ENCODE data around the gene PRICKLE1. TPM values are rescaled to one million over a fixed set of nuclear protein-coding genes. Genes with fewer than 3 reads are reported as not detected.

Gene PRICKLE1
- total and polyA plus RNA-seq, 2 of the 4 experiments (the other 2 are of a cell fraction) = 21.3 to 21.7 TPM

DNA sequence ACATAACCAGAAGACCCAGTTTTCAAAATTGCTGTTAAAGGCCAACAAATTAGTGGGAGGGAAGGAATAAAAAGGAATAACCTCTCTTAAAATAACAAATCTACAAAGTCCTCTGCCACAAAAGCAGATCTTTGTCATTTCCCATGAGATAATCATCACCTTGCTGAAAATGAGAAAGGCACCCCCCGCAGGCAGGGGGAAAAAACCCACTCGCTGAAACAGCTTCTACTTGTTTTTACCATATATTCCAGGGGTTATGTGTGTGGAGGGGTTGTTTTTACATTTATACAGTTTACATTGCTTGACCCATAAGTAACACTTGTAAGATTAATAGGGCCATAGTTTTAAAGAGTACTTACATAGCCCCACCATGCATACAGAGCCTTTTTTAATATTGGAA, 131.0 kb downstream of the PRICKLE1 start:
- ChIA-PET CTCF (no interaction called here), POLR2A (ENCODE audit: unreplicated experiment) (no interaction called here)
- no peaks in the 10 kb centered on the region for H3K9me3 ChIP-seq (ENCODE audit: control insufficient read depth, insufficient read depth, low read length)

More for the DNA sequence above, 131.0 kb downstream of the PRICKLE1 start:
- no peak overlapping the region for H3K23ac ChIP-seq (ENCODE audit: low read depth, low read length)
- H2BK15ac ChIP-seq (ENCODE audit: low read depth, low read length) = no peak overlapping the region
- no peak overlapping the region for H4K91ac ChIP-seq (ENCODE audit: insufficient read depth, low read depth, low read length)
- H2BK5ac ChIP-seq (ENCODE audit: low read depth, low read length, poor library complexity, severe bottlenecking) = no peak overlapping the region
- no peak overlapping the region for H4K5ac ChIP-seq (ENCODE audit: low read depth, low read length)
- no CpG with 5 or more reads among the region's 2 CpGs for WGBS, 2 experiments (ENCODE audit: extremely low coverage in 2 of 2, insufficient read length in 1 of 2)
- in situ Hi-C loops (cut with MboI; ENCODE audit: low sequenced_read_pairs) (no loop called here), dilution Hi-C loops (cut with HindIII; ENCODE audit: low sequenced_read_pairs, unreplicated experiment) (no loop called here), intact Hi-C loops (cut with micrococcal nuclease) (no loop called here)
- H3K18ac ChIP-seq (ENCODE audit: low read depth, low read length) = no peak overlapping the region
- no peak overlapping the region for H3K4ac ChIP-seq (ENCODE audit: low read depth, low read length)
- H3K27me3 ChIP-seq (ENCODE audit: control insufficient read depth, insufficient read depth, low read length) = no peaks in the 10 kb centered on the region
- TF ChIP-seq MXI1 (IDR thresholded peaks at IDR 0.05; ENCODE audit: borderline replicate concordance, low read depth, low read length) = no peak
- TF ChIP-seq BHLHE40 (IDR thresholded peaks at IDR 0.05; ENCODE audit: low read depth, low read length) = no peak
- TF ChIP-seq, protein P1, sequence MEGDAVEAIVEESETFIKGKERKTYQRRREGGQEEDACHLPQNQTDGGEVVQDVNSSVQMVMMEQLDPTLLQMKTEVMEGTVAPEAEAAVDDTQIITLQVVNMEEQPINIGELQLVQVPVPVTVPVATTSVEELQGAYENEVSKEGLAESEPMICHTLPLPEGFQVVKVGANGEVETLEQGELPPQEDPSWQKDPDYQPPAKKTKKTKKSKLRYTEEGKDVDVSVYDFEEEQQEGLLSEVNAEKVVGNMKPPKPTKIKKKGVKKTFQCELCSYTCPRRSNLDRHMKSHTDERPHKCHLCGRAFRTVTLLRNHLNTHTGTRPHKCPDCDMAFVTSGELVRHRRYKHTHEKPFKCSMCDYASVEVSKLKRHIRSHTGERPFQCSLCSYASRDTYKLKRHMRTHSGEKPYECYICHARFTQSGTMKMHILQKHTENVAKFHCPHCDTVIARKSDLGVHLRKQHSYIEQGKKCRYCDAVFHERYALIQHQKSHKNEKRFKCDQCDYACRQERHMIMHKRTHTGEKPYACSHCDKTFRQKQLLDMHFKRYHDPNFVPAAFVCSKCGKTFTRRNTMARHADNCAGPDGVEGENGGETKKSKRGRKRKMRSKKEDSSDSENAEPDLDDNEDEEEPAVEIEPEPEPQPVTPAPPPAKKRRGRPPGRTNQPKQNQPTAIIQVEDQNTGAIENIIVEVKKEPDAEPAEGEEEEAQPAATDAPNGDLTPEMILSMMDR (conservative IDR thresholded peaks at IDR 0.05; ENCODE audit: low read depth, low read length) = no peak
- TF ChIP-seq CHD1 (IDR thresholded peaks at IDR 0.05; ENCODE audit: low read depth, low read length) = no peak
- TF ChIP-seq RCOR1 (IDR thresholded peaks at IDR 0.05; ENCODE audit: insufficient replicate concordance, low read length) = no peak
- no peak for TF ChIP-seq MAZ (IDR thresholded peaks at IDR 0.05; ENCODE audit: borderline replicate concordance, low read depth, low read length)
- no peak for TF ChIP-seq RAD21 (IDR thresholded peaks at IDR 0.05; ENCODE audit: low read length)
- no peak for TF ChIP-seq CEBPB (IDR thresholded peaks at IDR 0.05; ENCODE audit: low read depth, low read length)
- TF ChIP-seq, protein P2, sequence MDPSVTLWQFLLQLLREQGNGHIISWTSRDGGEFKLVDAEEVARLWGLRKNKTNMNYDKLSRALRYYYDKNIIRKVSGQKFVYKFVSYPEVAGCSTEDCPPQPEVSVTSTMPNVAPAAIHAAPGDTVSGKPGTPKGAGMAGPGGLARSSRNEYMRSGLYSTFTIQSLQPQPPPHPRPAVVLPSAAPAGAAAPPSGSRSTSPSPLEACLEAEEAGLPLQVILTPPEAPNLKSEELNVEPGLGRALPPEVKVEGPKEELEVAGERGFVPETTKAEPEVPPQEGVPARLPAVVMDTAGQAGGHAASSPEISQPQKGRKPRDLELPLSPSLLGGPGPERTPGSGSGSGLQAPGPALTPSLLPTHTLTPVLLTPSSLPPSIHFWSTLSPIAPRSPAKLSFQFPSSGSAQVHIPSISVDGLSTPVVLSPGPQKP (IDR thresholded peaks at IDR 0.05; ENCODE audit: borderline replicate concordance, low read depth, low read length) = no peak
- TF ChIP-seq NFE2L2 (IDR thresholded peaks at IDR 0.05; ENCODE audit: low read depth, low read length) = no peak
- no peak for TF ChIP-seq POLR2A (IDR thresholded peaks at IDR 0.05; ENCODE audit: low read depth, low read length)
- TF ChIP-seq FOS (IDR thresholded peaks at IDR 0.05; ENCODE audit: low read depth, low read length) = no peak
- TF ChIP-seq MAFK (IDR thresholded peaks at IDR 0.05; ENCODE audit: low read depth, low read length) = no peak
- no peak for TF ChIP-seq SMC3 (IDR thresholded peaks at IDR 0.05; ENCODE audit: low read depth, low read length)
- TF ChIP-seq RFX5 (IDR thresholded peaks at IDR 0.05; ENCODE audit: low read depth, low read length) = no peak
- no peak for TF ChIP-seq USF2 (IDR thresholded peaks at IDR 0.05; ENCODE audit: low read depth, low read length)
- H3K56ac ChIP-seq (ENCODE audit: extremely low read depth, insufficient read depth, low read length) = no peak overlapping the region
- DNase-seq = no peak
- no peaks in the 10 kb centered on the region; the same call in 1 of the 2 replicates for H4K20me1 ChIP-seq (ENCODE audit: insufficient read depth, low read length)
- no peak overlapping the region for H2AFZ ChIP-seq (replicated peaks; ENCODE audit: low read length, poor library complexity)
- no TSS peak for BruUV-seq (replicated peaks)
- H3K36me3 ChIP-seq (ENCODE audit: control insufficient read depth, insufficient read depth, low read length) = peaks cover 32% of the 10 kb centered on the region
- H3K14ac ChIP-seq (replicated peaks; ENCODE audit: low read depth, low read length) = no peak overlapping the region
- no peak overlapping the region for H2AK9ac ChIP-seq (replicated peaks; ENCODE audit: low read depth, low read length, poor library complexity)
- H3K9me1 ChIP-seq (ENCODE audit: insufficient read depth, low read length) = peaks cover 4% of the 10 kb centered on the region; the same call in 1 of the 2 replicates
- H2AK5ac ChIP-seq (ENCODE audit: low read depth, low read length) = no peak overlapping the region
- no peak overlapping the region for H3K4me2 ChIP-seq (ENCODE audit: low read depth, low read length)
- no peak overlapping the region for H2BK120ac ChIP-seq (ENCODE audit: low read depth, low read length)
- no peaks in the 10 kb centered on the region for H3K4me1 ChIP-seq (ENCODE audit: control insufficient read depth, insufficient read depth, low read length)
- H2BK20ac ChIP-seq (ENCODE audit: low read depth, low read length) = no peak overlapping the region
- ATAC-seq (ENCODE audit: low read depth) = no peak
- H3K9ac ChIP-seq (ENCODE audit: low read depth, low read length) = no peak overlapping the region
- H4K8ac ChIP-seq (ENCODE audit: low read depth in 2 of 2, low read length in 2 of 2) = no peak overlapping the region
- H3K79me1 ChIP-seq (ENCODE audit: low read depth in 1 of 2, low read length in 2 of 2) = peaks cover 2 to 16% of the 10 kb centered on the region in 2 experiments; a peak in 3 of 4 replicates
- H3K27ac ChIP-seq (ENCODE audit: insufficient read depth, low read length) = no peak overlapping the region
- no peak overlapping the region for H3K4me3 ChIP-seq (ENCODE audit: insufficient read depth, low read depth, low read length)
